ENCODE measurements around the gene PTPN7.

PTPN7 gene

DNA sequence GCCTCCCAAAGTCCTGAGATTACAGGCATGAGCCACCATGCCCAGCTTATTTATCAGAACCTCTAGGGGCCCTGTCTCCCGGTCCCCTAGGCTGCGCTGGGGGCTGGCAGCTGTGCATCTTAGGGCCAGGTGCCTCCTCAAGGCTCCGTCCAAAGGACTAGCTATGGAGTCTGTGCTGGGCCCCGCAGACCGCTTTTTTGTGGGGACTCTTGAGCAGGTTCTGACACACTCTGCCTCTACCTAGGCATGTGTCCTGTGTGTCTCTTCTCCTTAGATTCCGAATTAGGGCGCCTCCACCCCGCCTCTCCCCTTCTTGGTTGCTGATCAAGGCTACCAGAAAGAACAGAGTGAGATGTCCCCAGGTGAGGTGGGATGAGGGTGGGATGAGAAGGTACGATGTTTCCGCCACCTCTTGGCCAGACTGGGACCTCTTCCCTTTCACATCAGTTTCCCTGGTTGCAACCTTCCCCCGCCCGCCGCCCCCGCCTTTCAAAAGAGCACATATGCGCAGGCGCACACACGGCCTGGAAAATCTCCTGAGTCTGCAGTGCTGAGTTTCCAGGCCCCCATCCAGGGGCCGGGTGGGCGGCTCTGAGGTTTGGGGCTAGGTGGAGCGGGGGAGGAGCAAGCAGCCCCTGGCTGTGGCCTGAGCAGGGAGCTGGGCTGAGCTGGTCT, 5.0 kb upstream of the PTPN7 start:
- no peak for DNase-seq

DNA sequence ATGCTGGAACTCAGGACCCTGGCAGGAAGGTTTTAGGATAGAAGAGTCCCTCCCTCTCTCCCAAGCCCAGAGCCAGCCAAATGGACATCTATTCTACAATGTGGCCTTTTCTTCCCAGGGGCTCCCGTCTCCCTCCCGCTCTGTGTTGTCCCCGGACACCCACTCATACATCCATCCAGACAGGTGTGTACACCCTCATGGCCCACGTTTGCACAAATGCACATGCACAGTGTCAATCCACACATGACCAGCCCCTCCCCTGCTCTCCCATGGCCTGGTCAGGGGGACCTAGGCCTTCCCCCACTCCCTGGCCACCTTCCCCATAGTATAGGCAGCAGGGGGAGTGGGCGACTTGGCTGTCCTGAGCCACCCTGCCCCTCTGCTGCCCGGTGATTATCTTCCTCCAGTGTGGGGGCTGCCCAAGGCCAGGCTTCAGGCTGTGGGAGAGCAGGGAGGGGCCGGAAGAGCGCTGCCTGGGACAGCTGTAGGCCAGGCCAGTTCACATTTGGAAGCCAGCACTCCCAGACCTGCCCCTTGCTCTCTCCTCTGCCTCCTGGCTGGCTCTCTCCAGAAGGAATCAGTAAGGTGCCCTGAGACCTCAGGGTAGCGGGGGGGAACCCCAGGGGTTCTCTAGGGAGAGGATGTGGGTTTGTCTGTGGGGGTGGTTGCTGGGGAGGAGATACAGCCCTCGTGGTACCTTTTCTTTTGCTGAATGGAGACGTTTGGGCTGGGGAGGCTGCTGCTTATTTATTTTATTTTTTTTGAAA, 4.1 kb upstream of the PTPN7 start:
- DNase-seq, result no peak

DNA sequence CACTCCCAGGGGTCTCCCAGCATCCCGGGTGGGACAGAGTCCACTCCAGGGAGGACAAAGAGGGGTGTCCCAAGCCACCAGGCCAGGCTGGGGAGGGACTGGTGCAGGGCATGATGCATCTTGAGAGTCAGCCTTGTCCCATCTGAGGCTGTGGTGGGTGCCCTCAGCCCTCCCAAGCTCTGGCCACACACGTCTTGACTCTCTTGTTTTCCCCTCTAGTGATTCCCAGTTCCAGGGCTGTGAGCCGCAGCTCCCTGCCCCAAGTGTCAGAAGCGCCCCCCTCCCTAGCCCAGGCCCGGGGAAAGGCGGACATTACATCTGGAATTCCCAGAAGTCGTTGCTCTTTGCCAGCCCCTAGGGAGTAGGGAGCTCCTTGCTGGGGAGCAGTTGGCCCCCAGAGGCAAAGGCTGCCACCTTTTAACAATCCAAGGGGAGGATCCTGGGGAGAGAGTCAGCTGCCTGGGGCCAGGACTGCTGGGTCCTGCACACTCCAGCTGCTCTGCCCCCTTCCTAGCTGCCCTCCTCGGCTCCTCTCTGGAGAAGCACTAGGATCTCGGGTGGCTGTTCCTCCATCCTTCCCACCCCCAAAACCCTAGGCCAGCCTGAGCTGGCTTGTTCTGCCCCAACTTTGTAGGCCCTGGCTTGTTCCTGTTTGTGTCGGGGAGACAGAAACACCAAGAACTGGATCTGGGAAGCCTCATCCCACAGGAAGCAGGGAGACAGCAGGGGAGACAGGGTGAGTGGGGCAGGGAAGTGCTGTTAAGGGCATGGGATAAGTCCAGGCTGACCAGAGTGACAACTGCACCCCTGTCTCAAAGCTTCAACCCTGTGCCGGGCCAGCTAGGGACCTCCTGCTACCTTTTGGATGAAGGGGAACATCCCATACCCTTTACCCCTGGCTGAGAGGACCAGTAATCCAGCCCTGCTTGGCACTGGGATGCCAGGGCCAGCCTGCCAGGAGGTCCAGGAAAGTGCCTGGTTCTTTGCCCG, 3.2 kb upstream of the PTPN7 start:
- DNase-seq, result no peak

DNA sequence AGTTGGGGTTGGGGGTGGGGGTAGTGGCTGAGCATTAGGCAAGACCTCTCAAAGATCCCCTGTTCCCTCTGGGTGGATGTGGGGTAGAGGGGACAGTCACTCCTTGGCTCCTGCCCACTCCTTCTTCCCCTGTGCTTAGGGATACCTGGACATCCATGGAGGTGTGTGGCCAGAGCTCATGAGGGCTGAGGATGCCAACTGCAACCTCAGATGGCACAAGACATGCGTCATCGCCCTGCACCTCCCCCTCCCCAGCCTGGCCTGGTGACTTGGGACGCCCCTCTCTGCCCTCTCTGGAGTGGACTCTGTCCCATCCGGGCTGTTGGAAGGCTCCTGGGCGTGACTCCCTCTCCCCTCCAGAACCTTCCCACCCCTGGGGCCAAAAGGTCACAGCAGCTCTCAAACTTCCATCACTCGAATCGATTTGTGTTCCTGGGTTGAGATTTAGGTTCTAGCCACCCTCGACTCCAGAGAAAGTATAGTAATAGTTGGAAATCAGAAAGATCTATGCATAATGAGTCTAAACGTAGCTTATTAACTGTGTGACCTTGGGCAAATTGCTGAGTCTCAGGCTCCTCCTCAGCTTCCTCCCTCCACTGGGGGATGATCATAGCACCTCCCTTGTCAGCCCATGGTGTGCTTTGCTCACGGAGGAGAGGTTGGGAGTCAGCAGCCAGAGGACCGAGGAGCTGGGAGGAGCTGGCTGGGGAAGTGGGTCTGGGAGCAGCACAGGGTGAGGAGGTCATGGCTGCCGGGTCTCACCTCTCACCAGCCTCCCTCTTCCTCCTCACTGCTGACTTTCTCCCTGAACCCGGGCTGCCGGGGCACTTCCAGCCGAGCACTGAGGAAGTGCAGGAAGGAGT, 2.2 kb upstream of the PTPN7 start:
- no peak for DNase-seq

DNA sequence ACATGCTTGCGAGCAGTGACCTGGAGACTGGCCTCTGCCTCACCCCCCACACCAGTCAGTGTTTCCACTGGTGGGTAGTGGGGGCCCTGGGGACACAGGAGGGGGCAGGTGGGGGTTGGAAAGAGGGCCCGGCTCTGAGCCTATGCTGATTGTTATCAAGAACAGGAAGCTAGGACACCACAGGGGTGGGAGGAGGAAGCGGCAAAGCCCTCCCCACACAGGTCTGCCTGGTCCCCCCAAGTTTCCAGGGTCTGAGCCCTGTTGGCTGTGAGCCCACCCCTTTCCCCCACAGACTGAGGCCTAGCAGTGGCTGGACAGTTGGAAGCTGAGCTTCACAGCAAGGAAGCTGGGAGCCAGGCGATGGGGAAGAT, 1.6 kb upstream of the PTPN7 start:
- DNase-seq, result no peak

DNA sequence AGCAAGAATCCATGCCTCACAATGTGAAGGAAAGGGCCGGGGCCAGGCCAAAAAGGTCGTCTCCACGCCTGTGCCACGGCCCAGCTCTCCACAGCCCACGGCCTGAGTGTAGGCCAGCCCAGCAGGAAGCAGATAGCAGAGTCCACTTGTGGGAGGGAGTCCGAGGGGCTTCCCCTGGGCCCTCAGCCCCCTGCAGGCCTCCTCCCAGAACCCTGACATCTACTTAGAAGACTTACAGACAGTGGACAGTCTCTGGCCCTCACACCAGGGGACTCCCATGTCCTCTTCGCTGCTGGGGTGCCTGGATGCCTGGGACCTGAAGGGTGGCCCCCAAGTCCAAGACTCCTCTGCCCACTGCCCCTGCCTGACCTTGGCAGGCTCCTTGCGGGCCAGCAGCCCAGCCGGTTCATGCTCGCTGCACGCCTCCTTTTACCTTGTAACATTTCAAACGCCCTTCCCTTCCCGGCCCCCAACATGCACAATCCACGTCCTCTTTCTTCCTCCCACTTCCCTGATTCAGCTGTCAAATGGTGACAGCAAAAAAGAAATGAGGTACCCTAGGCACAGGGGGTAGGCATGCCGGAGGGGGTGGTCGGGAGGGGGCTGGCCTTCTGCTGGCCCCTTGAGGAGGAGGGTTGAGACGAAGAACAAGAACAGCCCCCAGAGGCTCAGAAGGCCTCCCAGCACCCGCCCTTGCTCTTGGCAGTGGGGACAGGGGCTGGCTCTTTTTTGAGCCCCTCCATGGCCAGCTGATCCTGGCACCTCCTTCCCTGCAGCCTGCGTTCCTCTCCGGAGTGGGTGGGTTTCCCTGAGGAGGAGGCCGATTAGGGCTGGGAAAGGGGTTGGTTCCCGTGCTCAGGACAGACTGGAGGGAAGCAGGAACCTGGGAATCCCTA, 997 bp upstream of the PTPN7 start:
- DNase-seq, result no peak

DNA sequence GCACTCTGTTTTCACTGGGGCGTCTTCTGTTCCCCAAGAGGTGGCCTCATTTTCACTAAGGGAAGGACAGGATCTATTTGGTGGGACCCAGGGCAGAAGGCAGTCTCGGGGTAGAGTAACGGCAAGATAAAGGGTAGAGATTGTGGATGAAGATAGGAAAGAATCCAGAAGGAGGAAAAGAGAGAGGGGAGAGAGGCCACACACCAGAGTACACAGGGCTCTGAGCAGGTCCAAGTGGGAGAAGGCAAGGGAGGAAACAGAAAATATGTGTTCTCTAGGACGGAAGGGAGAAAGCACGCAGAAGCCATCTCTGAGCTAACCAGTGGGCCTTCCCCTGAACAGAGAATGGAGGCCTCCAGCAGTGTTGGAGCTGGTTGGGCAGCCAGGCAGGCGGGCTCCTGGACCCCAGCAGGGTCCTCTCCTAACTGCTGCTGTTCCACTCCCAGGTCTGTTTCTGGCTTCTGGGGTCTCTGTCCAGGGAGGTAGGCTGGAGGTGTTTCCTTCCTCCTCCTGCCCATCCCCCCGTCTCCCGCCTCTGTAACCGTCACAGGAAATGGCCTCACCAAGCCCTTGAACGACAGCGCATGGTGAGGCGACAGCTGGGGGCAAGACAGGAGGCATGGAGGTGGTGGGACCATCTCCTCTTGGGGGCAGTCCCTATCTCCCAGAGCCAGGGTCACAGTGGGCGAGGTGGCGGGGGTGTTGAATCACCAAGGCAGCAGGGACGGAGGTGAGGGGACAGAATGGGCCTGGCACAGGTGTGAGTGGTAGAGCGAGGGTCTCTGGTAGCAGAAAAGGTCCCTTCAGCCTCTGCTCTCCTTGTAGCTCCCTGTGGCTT, 649 bp downstream of the PTPN7 start:
- DNase-seq, result no peak

DNA sequence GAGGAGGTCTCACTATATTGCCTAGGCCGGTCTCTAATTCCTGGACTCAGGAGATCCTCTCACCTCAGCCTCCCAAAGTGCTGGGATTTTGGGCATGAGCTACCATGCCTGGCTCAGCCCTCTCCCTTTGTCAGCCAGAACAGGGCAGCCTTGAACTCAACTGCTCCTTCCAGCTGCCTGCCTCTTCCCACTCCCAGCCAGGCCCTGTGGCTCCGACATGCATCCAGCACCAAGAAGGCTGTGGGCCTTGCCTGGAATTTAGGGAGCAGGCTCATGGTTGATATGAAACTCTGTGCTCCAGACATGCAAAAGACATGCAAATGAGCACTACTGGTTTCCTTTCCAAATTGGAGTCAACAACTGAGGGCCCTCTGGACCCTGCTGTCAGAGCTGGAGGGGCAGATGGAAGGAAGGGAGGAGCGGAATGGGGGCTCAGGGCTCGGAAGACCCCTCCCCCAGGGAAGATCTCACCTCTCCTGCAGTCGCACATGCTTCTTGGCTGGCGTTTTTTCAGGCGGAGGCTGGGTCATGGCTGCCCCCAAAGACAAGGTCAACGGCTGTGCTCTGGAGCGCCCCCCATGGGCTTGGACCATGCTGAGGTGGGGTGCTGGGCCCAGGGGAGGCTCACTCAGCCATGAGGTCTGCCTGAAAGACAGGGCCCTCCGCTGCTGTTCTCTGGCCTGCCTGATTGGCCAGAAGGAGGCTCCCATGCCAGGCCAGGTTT, 1.4 kb downstream of the PTPN7 start:
- no peak for DNase-seq

DNA sequence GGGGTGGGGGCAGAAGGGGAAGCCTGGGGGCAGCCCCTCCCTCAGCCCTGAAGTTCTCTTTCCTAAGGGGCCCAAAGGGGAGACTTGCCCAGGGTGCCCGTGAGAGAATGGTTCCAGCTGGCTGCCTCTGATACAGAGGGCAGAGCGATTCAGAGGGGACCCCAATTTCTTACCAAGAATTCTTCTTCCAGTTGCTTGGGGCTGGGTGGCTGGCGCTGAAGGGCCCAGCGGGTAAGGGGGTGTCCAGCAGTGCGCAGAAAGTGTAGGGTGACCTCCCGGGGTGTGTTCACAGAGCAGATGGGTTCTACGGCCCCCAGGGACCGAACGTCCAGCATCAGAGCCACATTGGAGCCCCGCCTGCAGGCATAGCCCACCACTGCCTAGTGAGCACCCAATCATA, 2.5 kb downstream of the PTPN7 start:
- DNase-seq, result no peak

DNA sequence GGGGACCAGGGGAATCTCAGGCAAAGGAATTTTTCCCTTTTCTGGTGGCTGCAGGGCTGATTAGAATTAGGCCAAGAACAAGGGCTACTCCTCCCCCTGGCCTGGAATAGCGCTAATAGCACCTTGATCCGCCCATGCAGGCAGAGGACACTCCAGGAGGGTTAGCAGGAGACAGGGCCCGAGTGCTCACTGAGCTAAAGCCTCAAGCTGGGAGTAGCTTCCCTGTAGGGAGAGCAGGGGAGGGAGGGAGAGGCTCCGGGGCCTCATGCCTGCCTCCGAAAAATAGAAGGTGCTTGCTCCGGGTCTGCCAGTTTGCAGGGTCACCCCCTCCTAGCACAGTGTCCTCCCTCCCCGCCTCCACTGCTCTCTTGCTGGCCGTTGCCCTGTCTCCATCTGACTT, 3.8 kb downstream of the PTPN7 start:
- no peak for DNase-seq

DNA sequence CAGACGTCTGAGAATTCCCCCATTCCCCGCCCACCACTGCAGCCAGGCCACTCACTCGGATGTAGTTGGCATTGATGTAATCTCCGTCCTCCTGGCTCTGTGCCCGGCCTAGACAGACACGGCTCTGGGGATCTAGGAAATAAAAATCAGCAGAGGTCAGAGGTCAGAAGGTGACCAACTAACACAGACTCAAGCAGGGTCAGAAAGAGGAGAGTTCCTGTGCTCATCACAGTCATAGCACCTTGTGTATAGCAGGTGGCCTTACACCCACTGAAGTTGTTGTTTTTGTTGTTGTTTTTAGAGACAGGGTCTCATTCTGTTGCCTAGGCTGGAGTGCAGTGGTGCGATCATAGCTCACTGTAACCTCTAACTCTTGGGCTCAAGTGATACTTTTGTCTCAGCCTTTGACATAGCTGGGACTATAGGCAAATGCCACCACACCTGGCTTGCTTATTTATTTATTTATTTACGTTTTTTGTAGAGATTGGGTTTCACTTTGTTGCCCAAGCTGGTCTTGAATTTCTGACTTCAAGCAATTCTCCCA, 4.9 kb downstream of the PTPN7 start:
- DNase-seq, result peak; percentile 45

DNA sequence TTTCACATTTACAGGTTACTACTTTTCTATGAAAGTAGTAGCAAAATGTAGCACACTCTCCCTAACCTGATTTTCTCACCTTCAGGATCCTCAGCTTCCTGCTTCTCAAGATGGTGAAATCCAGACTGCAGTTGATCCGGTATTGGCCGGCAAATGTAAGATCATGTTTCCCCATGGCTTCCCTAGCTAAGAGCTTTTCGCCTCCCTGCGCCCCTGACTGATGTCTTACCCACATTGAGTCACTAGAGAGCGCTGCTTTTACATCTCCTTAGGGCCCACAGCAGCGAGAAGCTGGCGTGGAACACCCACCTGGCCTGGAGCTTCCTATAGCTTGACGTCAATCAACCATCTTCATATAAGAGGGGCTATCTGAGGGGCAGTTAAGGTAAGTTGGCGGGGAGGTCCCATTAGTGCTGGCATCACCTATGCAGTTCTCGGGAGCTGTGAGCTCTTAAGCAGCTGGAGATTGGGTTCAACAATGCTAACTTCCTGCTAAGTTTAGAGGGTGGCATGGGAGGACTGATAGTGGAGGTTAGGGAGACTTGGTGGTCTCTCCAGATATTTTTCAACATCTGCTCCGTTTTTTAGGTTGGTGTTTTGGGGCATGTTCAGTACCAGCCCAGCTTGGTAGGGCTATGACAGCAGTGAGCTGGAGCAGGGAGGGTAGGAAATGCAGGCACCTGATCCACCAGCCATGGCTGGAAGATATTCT, 5.5 kb downstream of the PTPN7 start:
- DNase-seq, result peak; percentile 58

DNA sequence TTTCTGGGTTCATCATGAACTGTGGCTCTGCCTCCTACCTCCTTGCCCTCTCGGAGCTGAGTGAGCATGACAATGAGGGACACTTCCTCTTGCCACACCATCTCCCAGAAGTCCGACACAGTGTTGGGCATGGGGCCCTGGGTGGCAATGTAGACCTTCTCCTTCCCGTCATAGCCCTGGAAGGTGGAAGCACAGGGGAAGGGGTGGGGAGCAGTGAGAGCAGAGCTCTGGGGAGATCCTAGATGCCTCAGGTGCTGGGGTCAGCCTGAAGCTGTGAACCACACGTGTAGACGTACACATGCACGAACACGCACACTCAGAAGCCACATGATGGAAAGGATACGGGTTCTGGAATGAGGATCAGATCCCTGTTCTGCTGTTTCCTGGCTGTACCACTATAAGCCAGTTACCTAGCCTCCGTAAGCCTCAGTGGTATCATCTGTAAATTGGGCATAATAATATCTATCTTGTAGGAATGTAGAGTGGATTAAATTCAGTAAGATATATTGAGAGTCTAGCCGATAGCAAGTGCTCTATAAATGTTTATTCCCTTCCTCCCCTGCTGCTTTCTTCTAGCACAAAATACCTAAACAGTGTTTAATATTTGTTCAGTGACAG, 6.1 kb downstream of the PTPN7 start:
- no peak for DNase-seq

DNA sequence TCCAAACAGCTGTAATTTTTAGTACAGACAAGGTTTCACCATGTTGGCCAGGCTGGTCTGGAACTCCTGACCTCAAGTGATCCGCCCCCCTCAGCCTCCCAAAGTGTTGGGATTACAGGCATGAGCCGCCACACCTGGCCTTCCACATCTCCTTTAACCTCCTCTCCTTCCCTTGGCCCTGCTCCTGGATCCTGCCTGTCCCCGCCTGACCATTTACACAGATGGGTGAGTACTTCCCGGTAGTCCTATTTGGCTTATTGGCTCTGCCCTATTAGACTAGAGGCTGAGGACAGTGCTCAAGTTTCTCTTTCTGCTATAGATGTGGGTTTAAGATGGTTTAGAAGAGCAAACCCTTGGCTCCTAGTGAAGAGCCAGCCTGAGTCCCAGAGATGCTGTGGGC, 7.1 kb downstream of the PTPN7 start:
- no peak for DNase-seq

DNA sequence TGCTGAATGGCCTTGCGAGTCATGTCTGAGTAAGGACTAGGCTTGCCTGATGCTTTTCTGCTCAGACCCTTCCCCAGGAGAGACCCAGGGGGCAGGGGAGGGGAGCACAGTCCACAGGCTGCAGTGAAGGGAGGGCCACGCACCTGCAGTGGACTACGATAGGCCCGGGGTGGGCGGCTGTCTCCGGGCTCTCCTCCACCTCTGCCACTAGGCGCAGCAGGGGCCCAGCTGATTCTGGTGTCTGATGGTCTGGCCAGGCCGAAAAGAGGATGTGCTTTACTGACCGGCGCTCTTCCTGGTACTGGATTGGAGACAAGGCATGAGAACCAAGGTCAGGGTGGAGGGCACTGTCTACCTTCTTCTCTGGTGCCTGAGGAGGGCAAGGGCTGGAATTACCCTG, 8.0 kb downstream of the PTPN7 start:
- no peak for DNase-seq

DNA sequence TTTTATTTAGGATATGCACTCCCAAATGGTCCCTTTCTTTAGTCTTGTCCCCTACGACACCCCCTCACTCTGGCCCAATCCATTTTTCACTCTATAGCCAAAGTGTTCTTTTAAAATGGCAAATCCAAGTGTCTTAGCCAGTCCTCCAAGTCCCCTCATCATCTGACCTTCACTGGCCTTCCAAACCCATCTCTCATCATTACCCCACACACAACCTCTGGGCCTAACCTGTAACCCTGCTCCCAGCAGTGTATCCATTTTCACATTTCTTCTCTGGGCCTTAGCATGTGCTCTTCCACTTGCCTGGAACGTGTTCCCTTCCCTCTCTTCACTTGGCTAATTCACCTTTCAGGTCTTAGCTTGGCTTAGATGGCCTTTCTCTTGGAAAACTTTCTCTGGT, 9.4 kb downstream of the PTPN7 start:
- no peak for DNase-seq

DNA sequence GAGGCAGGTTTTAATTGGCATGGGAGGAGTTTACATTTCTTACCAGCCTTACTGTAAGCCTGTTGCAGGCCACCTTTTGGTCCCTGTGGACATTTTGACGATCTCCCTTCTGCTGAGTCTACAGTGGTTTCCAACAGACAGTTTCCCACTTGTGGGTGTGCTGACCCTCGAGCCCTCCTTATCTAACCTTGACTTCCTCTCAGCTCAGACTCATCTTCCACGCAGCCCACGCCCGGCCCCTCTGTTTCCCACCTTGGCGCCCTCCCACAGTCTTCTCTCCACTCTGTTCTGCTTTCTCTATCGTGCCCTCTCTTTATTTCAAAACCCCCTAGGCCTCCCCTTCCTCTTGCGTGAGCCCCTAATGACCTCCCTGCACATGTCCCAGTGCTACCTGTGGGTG, 9.8 kb downstream of the PTPN7 start:
- no peak for DNase-seq

DNA sequence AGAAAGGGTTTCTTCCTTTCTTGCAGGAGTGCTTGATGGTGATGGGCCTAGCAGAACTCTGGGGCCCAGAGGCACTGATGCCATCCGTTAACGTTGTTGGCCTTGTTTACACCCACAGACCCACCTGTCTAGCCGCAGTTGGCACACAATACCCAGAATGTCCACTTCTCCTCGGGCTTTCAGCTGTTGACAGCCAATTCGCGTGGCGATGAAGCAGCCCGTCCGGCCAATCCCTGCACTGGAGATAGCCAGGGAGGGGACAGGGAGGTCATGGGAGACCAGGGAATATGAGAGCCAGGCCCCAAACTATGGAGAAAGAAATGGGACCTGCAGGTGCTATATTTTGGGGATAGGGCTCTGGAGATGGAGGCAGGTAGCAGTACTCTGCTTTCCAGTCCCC, 10.2 kb downstream of the PTPN7 start:
- no peak for DNase-seq
